Adrenal gland (tissue), 12 donors: Measurements from ENCODE around the gene TMEM129. TPM values are rescaled to one million over a fixed set of nuclear protein-coding genes. Genes with fewer than 3 reads are reported as not detected.

Experiments
- DNase-seq, 7 donors: peaks; one replicate each; pipeline ENCODE4 v3.0.0-alpha.2; 2019 to 2020
- H3K27ac ChIP-seq, 5 donors: fragments of 200-600 bp; sonication (generic) in 4 of 5; 1 replicate in 3 of 5; 2 replicates in 2 of 5; pipeline versions ENCODE4 v1.5.1 to v1.8.0; 2016 to 2020; ENCODE audit warnings: mild to moderate bottlenecking in 1 of 5
- H3K27me3 ChIP-seq: fragments of 200-600 bp; 2 replicates; pipeline ENCODE4 v1.8.0; 2021
- H3K36me3 ChIP-seq, 2 donors: fragments of 200-600 bp; replicated peaks in 1 of 2; 1 replicate in 1 of 2; 2 replicates in 1 of 2; pipeline versions ENCODE4 v1.5.1 to v1.8.0; 2018 to 2022
- H3K4me1 ChIP-seq, 2 donors: fragments of 200-600 bp; replicated peaks in 1 of 2; 1 replicate in 1 of 2; 2 replicates in 1 of 2; pipeline versions ENCODE4 v1.5.1 to v1.8.0; 2018 to 2021
- H3K4me3 ChIP-seq, 4 donors: fragments of 200-600 bp; sonication (generic) in 3 of 4; one replicate each; pipeline ENCODE4 v1.5.1; 2016 to 2018
- H3K9me3 ChIP-seq, 3 donors: fragments of 200-600 bp; sonication (generic) in 1 of 3; replicated peaks in 1 of 3; 1 replicate in 2 of 3; 2 replicates in 1 of 3; pipeline versions ENCODE4 v1.5.1 to v1.8.0; 2016 to 2021
- CTCF ChIP-seq, 6 experiments: fragments of 450-650 bp in 4 of 6; fragments of 200-600 bp in 2 of 6; sonication (generic) in 1 of 6; IDR thresholded peaks; 1 replicate in 5 of 6; 2 replicates in 1 of 6; pipeline versions ENCODE4 v1.5.1 to v1.8.0; 2016 to 2021; ENCODE audit warnings: antibody characterized with exemption in 6 of 6, mild to moderate bottlenecking in 2 of 6, moderate library complexity in 1 of 6
- POLR2A ChIP-seq, 2 donors: fragments of 450-650 bp; IDR thresholded peaks; one replicate each; pipeline ENCODE4 v1.6.1; 2017; ENCODE audit warnings: antibody characterized with exemption in 2 of 2, mild to moderate bottlenecking in 2 of 2, moderate library complexity in 1 of 2
- WGBS, 4 donors: extraction: QIAGEN DNeasy Blood & Tissue Kit in 2 of 4; methylation state at CpG; one replicate each; pipeline versions ENCODE4 v1.1.5 to v1.1.7; 2013 to 2017; 5-methylcytosine and 5-hydroxymethylcytosine counted together
- intact Hi-C, 2 donors: fragments of 100-400 bp; cut with DNase I; formaldehyde crosslinking; loops; one replicate each; pipeline versions ENCODE4 v1.14.1 to v1.15.0; 2022 to 2023
- polyA plus RNA-seq, 3 donors: library from polyadenylated mRNA; stranded (reverse); fragments of 200-250 nt in 2 of 3; fragments of 350-450 nt in 1 of 3; fragmentation: Illumina TruSeq in 1 of 3; extraction: RNeasy Lipid Tissue Mini Kit (QIAGEN cat#74804) in 1 of 3; gene quantifications; one replicate each; pipeline ENCODE4 v1.2.3, GENCODE V29; 2013 to 2014
- total RNA-seq, 9 donors: library from RNA; depleted of rRNA in 4 of 9; stranded (reverse); fragments of >200 nt in 4 of 9; fragments of 120-200 nt in 1 of 9; fragmentation: NEBNext Ultra II Directional in 1 of 9; extraction: Animal tissue kit (Norgen Biotek cat#: 25700) in 1 of 9; gene quantifications; one replicate each; pipeline versions ENCODE4 v1.1.0 to v1.2.4, GENCODE V29; 2013 to 2023
- donor health status: healthy with polysubstance abuse.
- donor health status: Bipolar disorder and iron deficiency.
- donor health status: DM: yes; HTN: yes; CAD: no.
- donor health status: DM: no; HTN: no; CAD: no.
- donor health status: DM: no; HTN: no; CAD: no.
- donor health status: DM: yes; HTN: yes; CAD: no.

Gene TMEM129
- total and polyA plus RNA-seq, 12 donors = 14.9 to 119 (median 50.5) TPM

DNA sequence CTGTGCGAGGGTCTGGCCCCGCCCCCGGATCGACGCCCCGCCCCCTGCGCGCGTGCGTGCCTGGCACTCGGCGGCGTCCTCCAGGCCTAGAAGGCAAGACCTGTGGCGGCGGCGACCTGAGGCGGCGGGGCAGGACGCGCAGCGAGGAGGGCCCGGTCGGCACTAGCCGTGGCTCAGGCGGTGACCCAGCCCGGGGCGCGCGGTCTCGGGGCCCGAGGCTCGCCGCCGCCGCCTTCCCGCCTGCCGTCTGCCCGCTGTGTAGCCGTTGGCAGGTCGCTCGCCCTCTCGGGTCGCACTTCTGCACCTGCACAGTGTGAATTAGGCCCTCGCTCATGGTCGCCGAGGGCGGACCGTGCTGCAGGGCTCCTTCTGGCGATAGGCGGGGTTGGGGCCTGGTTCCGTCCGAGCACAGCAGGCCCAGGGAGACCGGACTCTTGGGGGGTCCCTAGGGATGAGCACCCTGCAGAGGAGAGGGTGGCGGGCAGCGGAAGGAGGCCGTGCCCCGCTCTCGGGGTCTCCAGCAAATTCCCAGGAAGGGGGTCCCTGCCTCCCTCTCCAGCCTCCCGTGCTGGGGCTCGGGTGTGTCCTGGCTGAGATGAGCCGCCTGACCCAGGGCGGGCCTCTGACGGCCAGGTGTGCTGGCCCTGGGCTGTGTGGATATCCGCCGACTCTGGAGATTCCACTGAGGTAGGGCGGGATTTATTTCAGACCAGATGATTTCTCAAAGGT, 36.5 kb downstream of the TMEM129 start:
- peak in 4 of 7 donors; percentile 41 to 96 (median 94) for DNase-seq
- peak overlapping the region in 2 of 5 donors; percentile 54 to 82 for H3K27ac ChIP-seq
- H3K27me3 ChIP-seq = no peaks in the 10 kb centered on the region
- intact Hi-C loops = no loop called here
- no peaks in the 10 kb centered on the region for H3K36me3 ChIP-seq
- whole genome bisulfite sequencing, 4 donors = 27 to 57% (median 43%) methylated on average over 17 to 66 of the region's 66 CpGs
- H3K4me3 ChIP-seq = peak overlapping the region in 2 of 4 donors; percentile 18 to 79
- H3K9me3 ChIP-seq = no peaks in the 10 kb centered on the region
- peaks cover 3 to 6% of the 10 kb centered on the region in 2 donors for H3K4me1 ChIP-seq
- no peak for TF ChIP-seq POLR2A (IDR thresholded peaks at IDR 0.05)
- no peak for TF ChIP-seq CTCF (IDR thresholded peaks at IDR 0.05)

- TF ChIP-seq POLR2A (IDR thresholded peaks at IDR 0.05) (peak in 1 of 2 donors; percentile 66), CTCF (IDR thresholded peaks at IDR 0.05) (peak in 1 of 6 experiments; percentile 6)
- no peaks in the 10 kb centered on the region for H3K36me3 ChIP-seq
- 0 to 1% (median 0%) methylated on average over 2 to 109 of the region's 118 CpGs for WGBS, 4 donors
- peak in 6 of 7 donors; percentile 33 to 94 (median 88) for DNase-seq
- peaks cover 3 to 6% of the 10 kb centered on the region in 2 donors for H3K4me1 ChIP-seq
- H3K4me3 ChIP-seq = peak within 1 kb of the TSS in 3 of 4 donors; percentile 40 to 79 (median 52)
- H3K27me3 ChIP-seq = no peaks in the 10 kb centered on the region
- intact Hi-C loops = no loop called here
- H3K9me3 ChIP-seq = no peaks in the 10 kb centered on the region
- H3K27ac ChIP-seq = peak within 1 kb of the TSS; percentile 6 to 83 (median 79)
These were observed 37.2 kb downstream of the TMEM129 start, which contains the start of gene FAM53A for GRCh38 chr4:1683736-1684505. Gene FAM53A, minus strand, starts transcription at chr4:1684313. Its CDS starts 15,572 bp downstream, at chr4:1668741.

GRCh38 chr4:1683261-1683735, 37.8 kb downstream of the TMEM129 start:
- WGBS, 4 donors = 4 to 7% (median 5%) methylated on average over 13 of the region's 13 CpGs

More at GRCh38 chr4:1683261-1683735, 37.8 kb downstream of the TMEM129 start:
- intact Hi-C loops = no loop called here
- Histone ChIP-seq H3K9me3 (no peaks in the 10 kb centered on the region), H3K4me3 (peak overlapping the region in 3 of 4 donors; percentile 40 to 79 (median 52)), H3K27ac (peak overlapping the region; percentile 6 to 83 (median 79)), H3K27me3 (no peaks in the 10 kb centered on the region), H3K4me1 (peaks cover 3 to 6% of the 10 kb centered on the region in 2 donors), H3K36me3 (no peaks in the 10 kb centered on the region)
- no peak for TF ChIP-seq CTCF (IDR thresholded peaks at IDR 0.05)
- peak in 1 of 2 donors; percentile 7 for TF ChIP-seq POLR2A (IDR thresholded peaks at IDR 0.05)
- peak in 6 of 7 donors; percentile 49 to 85 (median 70) for DNase-seq
